ENCODE data around the gene SRPX.

The SRPX gene

GRCh38 chrX:38116706-38117105, 104.0 kb downstream of the SRPX start:
- Histone ChIP-seq H3K4me1 (no peaks in the 10 kb centered on the region), H3K27ac (no peak overlapping the region), H3K9me3 (no peaks in the 10 kb centered on the region), H3K27me3 (no peaks in the 10 kb centered on the region), H3K36me3 (no peaks in the 10 kb centered on the region), H3K4me3 (no peak overlapping the region)
- DNase-seq, result no peak
- intact Hi-C loops (cut with DNase I; ENCODE audit: low total_unique reads), result no loop called here
- no peak for TF ChIP-seq CTCF (IDR thresholded peaks at IDR 0.05)

GRCh38 chrX:38112566-38112965, 108.1 kb downstream of the SRPX start:
- TF ChIP-seq CTCF (IDR thresholded peaks at IDR 0.05), result no peak
- Histone ChIP-seq H3K27ac (no peak overlapping the region), H3K36me3 (no peaks in the 10 kb centered on the region), H3K4me1 (no peaks in the 10 kb centered on the region), H3K27me3 (no peaks in the 10 kb centered on the region), H3K4me3 (no peak overlapping the region), H3K9me3 (no peaks in the 10 kb centered on the region)
- intact Hi-C loops (cut with DNase I; ENCODE audit: low total_unique reads), result no loop called here
- DNase-seq, result no peak

- DNase-seq, result no peak
- no peaks in the 10 kb centered on the region for H3K9me3 ChIP-seq
- no peak for TF ChIP-seq CTCF (IDR thresholded peaks at IDR 0.05)
- intact Hi-C loops (cut with DNase I; ENCODE audit: low total_unique reads), result no loop called here
- H3K36me3 ChIP-seq, result no peaks in the 10 kb centered on the region
- no peak overlapping the region for H3K27ac ChIP-seq
- H3K4me3 ChIP-seq, result no peak overlapping the region
- H3K27me3 ChIP-seq, result no peaks in the 10 kb centered on the region
- no peaks in the 10 kb centered on the region for H3K4me1 ChIP-seq
Observed at GRCh38 chrX:38111196-38111595, 109.5 kb downstream of the SRPX start.

GRCh38 chrX:38110231-38110630, 110.4 kb downstream of the SRPX start:
- Histone ChIP-seq H3K9me3 (no peaks in the 10 kb centered on the region), H3K27me3 (no peaks in the 10 kb centered on the region), H3K4me3 (no peak overlapping the region), H3K27ac (no peak overlapping the region), H3K4me1 (no peaks in the 10 kb centered on the region), H3K36me3 (no peaks in the 10 kb centered on the region)
- intact Hi-C loops (cut with DNase I; ENCODE audit: low total_unique reads), result no loop called here
- no peak for DNase-seq
- TF ChIP-seq CTCF (IDR thresholded peaks at IDR 0.05), result no peak

- no peak for TF ChIP-seq CTCF (IDR thresholded peaks at IDR 0.05)
- no peak for DNase-seq
- Histone ChIP-seq H3K27me3 (no peaks in the 10 kb centered on the region), H3K4me1 (no peaks in the 10 kb centered on the region), H3K36me3 (no peaks in the 10 kb centered on the region), H3K27ac (no peak overlapping the region), H3K4me3 (no peak overlapping the region), H3K9me3 (no peaks in the 10 kb centered on the region)
- intact Hi-C loops (cut with DNase I; ENCODE audit: low total_unique reads), result no loop called here
Observed at GRCh38 chrX:38109042-38109898, 111.4 kb downstream of the SRPX start.

All from tibial artery (tissue), 4 donors.